ENCODE results near the gene GNL3. TPM values are rescaled to one million over a fixed set of nuclear protein-coding genes. Genes with fewer than 3 reads are reported as not detected.
A peak's percentile ranks its signal among the peaks of the same experiment; 100 is the strongest.

The GNL3 gene
- total and polyA plus RNA-seq, 2 donors from 2014 or later = 27.9 to 47.8 TPM

DNA sequence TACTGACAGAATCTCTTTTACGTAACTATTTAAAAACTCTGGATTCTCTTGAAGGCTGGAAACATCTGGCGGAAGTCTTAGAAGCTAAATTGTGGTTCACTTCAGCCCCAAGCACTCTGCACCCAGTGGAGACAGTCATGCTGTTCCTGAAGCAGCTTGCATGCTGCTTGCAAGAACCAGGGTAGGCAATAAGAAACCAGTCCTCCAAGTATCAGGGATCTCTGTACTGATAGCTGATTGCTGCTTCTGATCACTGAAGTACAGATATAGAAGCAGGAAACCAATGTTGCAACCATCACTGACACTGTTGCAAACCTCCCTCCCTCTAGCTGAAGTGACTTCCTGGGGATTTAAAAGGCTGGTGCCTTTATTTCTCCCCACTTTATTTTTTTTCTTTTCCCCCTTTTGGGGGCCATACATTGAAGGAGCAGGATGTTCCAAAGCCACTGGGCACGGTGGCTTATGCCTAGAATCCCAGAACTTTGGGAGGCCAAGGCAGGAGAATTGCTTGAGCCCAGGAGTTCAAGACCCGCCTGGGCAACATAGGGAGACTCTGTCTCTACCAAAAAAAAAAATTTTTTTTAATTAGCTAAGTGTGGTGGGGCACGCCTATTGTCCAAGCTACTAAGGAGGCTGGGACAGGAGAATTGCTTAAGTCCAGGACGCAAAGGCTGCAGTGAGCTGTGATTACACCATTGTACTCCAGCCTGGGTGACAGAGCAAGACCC, 35.3 kb downstream of the GNL3 start:
- FAIRE-seq (no peak), DNase-seq (peak in 1 of 5 donors; percentile 21)
- Histone ChIP-seq H3K27me3 (ENCODE audit: control insufficient read depth, insufficient read depth, low read length) (no peaks in the 10 kb centered on the region), H3K4me3 (ENCODE audit: low read length in 3 of 3) (no peak overlapping the region), H3K4me1 (ENCODE audit: control insufficient read depth in 2 of 3, insufficient read depth in 2 of 3, low read depth in 1 of 3, low read length in 3 of 3) (no peaks in the 10 kb centered on the region), H3K9ac (ENCODE audit: low read length in 3 of 3) (no peak overlapping the region), H3K27ac (ENCODE audit: low read depth in 2 of 2, low read length in 2 of 2) (no peak overlapping the region), H3K36me3 (ENCODE audit: control insufficient read depth in 2 of 3, insufficient read depth in 3 of 3, low read length in 3 of 3) (peaks cover 0 to 4% (median 0%) of the 10 kb centered on the region in 3 donors), H3K9me3 (ENCODE audit: control insufficient read depth in 2 of 3, insufficient read depth in 1 of 3, low read length in 3 of 3) (no peaks in the 10 kb centered on the region)
- intact Hi-C loops (cut with DNase I) = no loop called here
- TF ChIP-seq, protein P1, sequence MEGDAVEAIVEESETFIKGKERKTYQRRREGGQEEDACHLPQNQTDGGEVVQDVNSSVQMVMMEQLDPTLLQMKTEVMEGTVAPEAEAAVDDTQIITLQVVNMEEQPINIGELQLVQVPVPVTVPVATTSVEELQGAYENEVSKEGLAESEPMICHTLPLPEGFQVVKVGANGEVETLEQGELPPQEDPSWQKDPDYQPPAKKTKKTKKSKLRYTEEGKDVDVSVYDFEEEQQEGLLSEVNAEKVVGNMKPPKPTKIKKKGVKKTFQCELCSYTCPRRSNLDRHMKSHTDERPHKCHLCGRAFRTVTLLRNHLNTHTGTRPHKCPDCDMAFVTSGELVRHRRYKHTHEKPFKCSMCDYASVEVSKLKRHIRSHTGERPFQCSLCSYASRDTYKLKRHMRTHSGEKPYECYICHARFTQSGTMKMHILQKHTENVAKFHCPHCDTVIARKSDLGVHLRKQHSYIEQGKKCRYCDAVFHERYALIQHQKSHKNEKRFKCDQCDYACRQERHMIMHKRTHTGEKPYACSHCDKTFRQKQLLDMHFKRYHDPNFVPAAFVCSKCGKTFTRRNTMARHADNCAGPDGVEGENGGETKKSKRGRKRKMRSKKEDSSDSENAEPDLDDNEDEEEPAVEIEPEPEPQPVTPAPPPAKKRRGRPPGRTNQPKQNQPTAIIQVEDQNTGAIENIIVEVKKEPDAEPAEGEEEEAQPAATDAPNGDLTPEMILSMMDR (IDR thresholded peaks at IDR 0.05; ENCODE audit: borderline replicate concordance, extremely low read depth, insufficient read depth) = no peak

DNA sequence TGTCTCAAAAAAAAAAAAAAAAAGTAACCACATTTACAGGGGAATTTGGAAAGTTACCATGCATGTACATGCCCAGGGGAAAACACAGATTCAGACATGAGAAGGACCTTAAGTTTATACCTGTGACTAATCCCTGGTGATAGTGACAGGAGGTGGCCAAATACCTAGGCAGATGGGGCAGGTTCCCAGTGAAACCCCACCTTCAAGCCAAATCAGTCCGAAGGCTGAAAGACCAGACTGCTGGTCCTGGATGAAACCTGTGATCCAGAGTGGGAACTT, 35.8 kb downstream of the GNL3 start:
- no peak overlapping the region for H3K4me3 ChIP-seq (ENCODE audit: low read length in 3 of 3)
- no peaks in the 10 kb centered on the region for H3K9me3 ChIP-seq (ENCODE audit: control insufficient read depth in 2 of 3, insufficient read depth in 1 of 3, low read length in 3 of 3)
- no peaks in the 10 kb centered on the region for H3K27me3 ChIP-seq (ENCODE audit: control insufficient read depth, insufficient read depth, low read length)
- H3K27ac ChIP-seq (ENCODE audit: low read depth in 2 of 2, low read length in 2 of 2) = no peak overlapping the region
- peaks cover 0 to 4% (median 0%) of the 10 kb centered on the region in 3 donors for H3K36me3 ChIP-seq (ENCODE audit: control insufficient read depth in 2 of 3, insufficient read depth in 3 of 3, low read length in 3 of 3)
- no peaks in the 10 kb centered on the region for H3K4me1 ChIP-seq (ENCODE audit: control insufficient read depth in 2 of 3, insufficient read depth in 2 of 3, low read depth in 1 of 3, low read length in 3 of 3)
- FAIRE-seq (no peak), DNase-seq (no peak)
- TF ChIP-seq, protein P1 (IDR thresholded peaks at IDR 0.05; ENCODE audit: borderline replicate concordance, extremely low read depth, insufficient read depth) = no peak
- intact Hi-C loops (cut with DNase I) = no loop called here
- no peak overlapping the region for H3K9ac ChIP-seq (ENCODE audit: low read length in 3 of 3)

DNA sequence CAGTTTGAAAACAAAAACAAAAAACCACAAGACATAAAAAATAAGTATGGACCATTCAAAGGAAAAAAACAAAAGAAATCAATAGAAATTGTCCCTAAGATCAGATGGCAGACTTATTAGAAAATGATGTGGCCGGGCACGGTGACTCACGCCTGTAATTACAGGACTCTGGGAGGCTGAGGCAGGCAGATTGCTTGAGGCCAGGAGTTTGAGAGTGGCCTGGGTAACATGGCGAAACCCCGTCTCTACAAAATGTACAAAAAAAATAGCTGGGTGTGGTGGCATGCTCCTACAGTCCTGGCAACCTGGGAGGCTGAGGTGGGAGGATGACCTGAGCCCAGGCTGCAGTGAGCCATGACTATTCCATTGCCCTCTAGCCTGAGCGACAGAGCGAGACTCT, 36.7 kb downstream of the GNL3 start:
- intact Hi-C loops (cut with DNase I) = no loop called here
- Histone ChIP-seq H3K36me3 (ENCODE audit: control insufficient read depth in 2 of 3, insufficient read depth in 3 of 3, low read length in 3 of 3) (peaks cover 0 to 4% (median 0%) of the 10 kb centered on the region in 3 donors), H3K9me3 (ENCODE audit: control insufficient read depth in 2 of 3, insufficient read depth in 1 of 3, low read length in 3 of 3) (no peaks in the 10 kb centered on the region), H3K4me1 (ENCODE audit: control insufficient read depth in 2 of 3, insufficient read depth in 2 of 3, low read depth in 1 of 3, low read length in 3 of 3) (no peaks in the 10 kb centered on the region), H3K27ac (ENCODE audit: low read depth in 2 of 2, low read length in 2 of 2) (no peak overlapping the region), H3K4me3 (ENCODE audit: low read length in 3 of 3) (no peak overlapping the region), H3K27me3 (ENCODE audit: control insufficient read depth, insufficient read depth, low read length) (no peaks in the 10 kb centered on the region), H3K9ac (ENCODE audit: low read length in 3 of 3) (no peak overlapping the region)
- TF ChIP-seq, protein P1 (IDR thresholded peaks at IDR 0.05; ENCODE audit: borderline replicate concordance, extremely low read depth, insufficient read depth) = no peak
- FAIRE-seq (no peak), DNase-seq (no peak)

DNA sequence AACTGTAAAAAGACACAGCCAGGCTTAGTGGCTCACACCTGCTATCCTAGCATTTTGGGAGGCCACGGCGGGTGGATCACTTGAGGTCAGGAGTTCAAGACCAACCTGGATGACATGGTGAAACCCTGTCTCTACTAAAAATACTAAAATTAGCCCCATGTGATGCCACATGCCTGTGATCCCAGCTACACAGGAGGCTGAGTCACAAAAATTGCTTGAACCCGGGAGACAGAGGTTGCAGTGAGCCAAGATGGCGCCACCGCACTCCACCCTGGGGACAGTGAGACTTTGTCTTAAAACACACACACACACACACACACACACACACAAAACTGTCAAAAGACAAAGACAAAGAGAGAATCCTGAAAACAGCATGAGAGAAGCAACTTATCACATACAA, 38.1 kb downstream of the GNL3 start:
- H3K9me3 ChIP-seq (ENCODE audit: control insufficient read depth in 2 of 3, insufficient read depth in 1 of 3, low read length in 3 of 3) = no peaks in the 10 kb centered on the region
- no peaks in the 10 kb centered on the region for H3K4me1 ChIP-seq (ENCODE audit: control insufficient read depth in 2 of 3, insufficient read depth in 2 of 3, low read depth in 1 of 3, low read length in 3 of 3)
- H3K9ac ChIP-seq (ENCODE audit: low read length in 3 of 3) = no peak overlapping the region
- intact Hi-C loops (cut with DNase I) = no loop called here
- no peak overlapping the region for H3K4me3 ChIP-seq (ENCODE audit: low read length in 3 of 3)
- H3K27me3 ChIP-seq (ENCODE audit: control insufficient read depth, insufficient read depth, low read length) = no peaks in the 10 kb centered on the region
- peaks cover 0 to 7% (median 0%) of the 10 kb centered on the region in 3 donors for H3K36me3 ChIP-seq (ENCODE audit: control insufficient read depth in 2 of 3, insufficient read depth in 3 of 3, low read length in 3 of 3)
- H3K27ac ChIP-seq (ENCODE audit: low read depth in 2 of 2, low read length in 2 of 2) = no peak overlapping the region
- DNase-seq = no peak
- TF ChIP-seq, protein P1 (IDR thresholded peaks at IDR 0.05; ENCODE audit: borderline replicate concordance, extremely low read depth, insufficient read depth) = no peak
- FAIRE-seq = no peak
